Adrenal gland (tissue), 12 donors: ENCODE results near the gene LMAN1L. TPM values are rescaled to one million over a fixed set of nuclear protein-coding genes. Genes with fewer than 3 reads are reported as not detected.

Experiments used
- DNase-seq, 7 donors: peaks; one replicate each; pipeline ENCODE4 v3.0.0-alpha.2; 2019 to 2020
- H3K27ac ChIP-seq, 5 donors: fragments of 200-600 bp; sonication (generic) in 4 of 5; 1 replicate in 3 of 5; 2 replicates in 2 of 5; pipeline versions ENCODE4 v1.5.1 to v1.8.0; 2016 to 2020; ENCODE audit warnings: mild to moderate bottlenecking in 1 of 5
- H3K27me3 ChIP-seq: fragments of 200-600 bp; 2 replicates; pipeline ENCODE4 v1.8.0; 2021
- H3K36me3 ChIP-seq, 2 donors: fragments of 200-600 bp; replicated peaks in 1 of 2; 1 replicate in 1 of 2; 2 replicates in 1 of 2; pipeline versions ENCODE4 v1.5.1 to v1.8.0; 2018 to 2022
- H3K4me1 ChIP-seq, 2 donors: fragments of 200-600 bp; replicated peaks in 1 of 2; 1 replicate in 1 of 2; 2 replicates in 1 of 2; pipeline versions ENCODE4 v1.5.1 to v1.8.0; 2018 to 2021
- H3K4me3 ChIP-seq, 4 donors: fragments of 200-600 bp; sonication (generic) in 3 of 4; one replicate each; pipeline ENCODE4 v1.5.1; 2016 to 2018
- H3K9me3 ChIP-seq, 3 donors: fragments of 200-600 bp; sonication (generic) in 1 of 3; replicated peaks in 1 of 3; 1 replicate in 2 of 3; 2 replicates in 1 of 3; pipeline versions ENCODE4 v1.5.1 to v1.8.0; 2016 to 2021
- POLR2A ChIP-seq, 2 donors: fragments of 450-650 bp; IDR thresholded peaks; one replicate each; pipeline ENCODE4 v1.6.1; 2017; ENCODE audit warnings: antibody characterized with exemption in 2 of 2, mild to moderate bottlenecking in 2 of 2, moderate library complexity in 1 of 2
- WGBS, 4 donors: extraction: QIAGEN DNeasy Blood & Tissue Kit in 2 of 4; methylation state at CpG; one replicate each; pipeline versions ENCODE4 v1.1.5 to v1.1.7; 2013 to 2017; 5-methylcytosine and 5-hydroxymethylcytosine counted together
- intact Hi-C, 2 donors: fragments of 100-400 bp; cut with DNase I; formaldehyde crosslinking; loops; one replicate each; pipeline versions ENCODE4 v1.14.1 to v1.15.0; 2022 to 2023
- polyA plus RNA-seq, 3 donors: library from polyadenylated mRNA; stranded (reverse); fragments of 200-250 nt in 2 of 3; fragments of 350-450 nt in 1 of 3; fragmentation: Illumina TruSeq in 1 of 3; extraction: RNeasy Lipid Tissue Mini Kit (QIAGEN cat#74804) in 1 of 3; gene quantifications; one replicate each; pipeline ENCODE4 v1.2.3, GENCODE V29; 2013 to 2014
- total RNA-seq, 9 donors: library from RNA; depleted of rRNA in 4 of 9; stranded (reverse); fragments of >200 nt in 4 of 9; fragments of 120-200 nt in 1 of 9; fragmentation: NEBNext Ultra II Directional in 1 of 9; extraction: Animal tissue kit (Norgen Biotek cat#: 25700) in 1 of 9; gene quantifications; one replicate each; pipeline versions ENCODE4 v1.1.0 to v1.2.4, GENCODE V29; 2013 to 2023
- TF ChIP-seq, protein P1 (sequence below), 6 experiments: fragments of 450-650 bp in 4 of 6; fragments of 200-600 bp in 2 of 6; sonication (generic) in 1 of 6; IDR thresholded peaks; 1 replicate in 5 of 6; 2 replicates in 1 of 6; pipeline versions ENCODE4 v1.5.1 to v1.8.0; 2016 to 2021; ENCODE audit warnings: antibody characterized with exemption in 6 of 6, mild to moderate bottlenecking in 2 of 6, moderate library complexity in 1 of 6
- donor health status: healthy with polysubstance abuse.
- donor health status: Bipolar disorder and iron deficiency.
- donor health status: DM: yes; HTN: yes; CAD: no.
- donor health status: DM: no; HTN: no; CAD: no.
- donor health status: DM: no; HTN: no; CAD: no.
- donor health status: DM: yes; HTN: yes; CAD: no.

Gene LMAN1L
- total and polyA plus RNA-seq, 12 donors = 0.28 to 12.5 (median 5.1) TPM; not detected in 1

DNA sequence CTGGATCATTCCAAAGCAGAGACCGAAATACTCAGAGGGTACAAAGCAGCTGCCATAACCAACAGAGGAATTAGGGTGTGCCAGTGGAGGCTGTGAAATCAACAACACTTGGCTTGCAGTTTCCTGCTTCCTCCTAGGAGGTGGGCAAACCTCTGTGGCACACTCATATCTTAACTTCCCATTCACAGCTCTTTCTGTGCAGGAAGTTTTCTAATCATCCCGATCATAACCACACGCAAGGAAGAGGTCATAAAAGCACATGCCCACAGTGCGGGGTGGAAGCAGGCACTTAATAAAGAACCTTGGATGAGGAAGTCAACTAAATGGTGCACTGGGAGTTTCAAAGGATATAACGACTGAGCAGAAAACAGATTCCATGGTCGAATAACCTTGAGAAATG is 55.4 kb downstream of the LMAN1L start:
- TF ChIP-seq POLR2A (IDR thresholded peaks at IDR 0.05) = no peak
- TF ChIP-seq, protein P1, sequence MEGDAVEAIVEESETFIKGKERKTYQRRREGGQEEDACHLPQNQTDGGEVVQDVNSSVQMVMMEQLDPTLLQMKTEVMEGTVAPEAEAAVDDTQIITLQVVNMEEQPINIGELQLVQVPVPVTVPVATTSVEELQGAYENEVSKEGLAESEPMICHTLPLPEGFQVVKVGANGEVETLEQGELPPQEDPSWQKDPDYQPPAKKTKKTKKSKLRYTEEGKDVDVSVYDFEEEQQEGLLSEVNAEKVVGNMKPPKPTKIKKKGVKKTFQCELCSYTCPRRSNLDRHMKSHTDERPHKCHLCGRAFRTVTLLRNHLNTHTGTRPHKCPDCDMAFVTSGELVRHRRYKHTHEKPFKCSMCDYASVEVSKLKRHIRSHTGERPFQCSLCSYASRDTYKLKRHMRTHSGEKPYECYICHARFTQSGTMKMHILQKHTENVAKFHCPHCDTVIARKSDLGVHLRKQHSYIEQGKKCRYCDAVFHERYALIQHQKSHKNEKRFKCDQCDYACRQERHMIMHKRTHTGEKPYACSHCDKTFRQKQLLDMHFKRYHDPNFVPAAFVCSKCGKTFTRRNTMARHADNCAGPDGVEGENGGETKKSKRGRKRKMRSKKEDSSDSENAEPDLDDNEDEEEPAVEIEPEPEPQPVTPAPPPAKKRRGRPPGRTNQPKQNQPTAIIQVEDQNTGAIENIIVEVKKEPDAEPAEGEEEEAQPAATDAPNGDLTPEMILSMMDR (IDR thresholded peaks at IDR 0.05) = no peak
- peak overlapping the region in 4 of 5 donors; percentile 16 to 89 (median 56) for H3K27ac ChIP-seq
- H3K36me3 ChIP-seq = peaks cover 0 to 5% of the 10 kb centered on the region in 2 donors
- no peaks in the 10 kb centered on the region for H3K9me3 ChIP-seq
- DNase-seq = peak in 3 of 7 donors; percentile 47 to 67 (median 53)
- H3K4me3 ChIP-seq = no peak overlapping the region
- 48 to 58% (median 57%) methylated on average over 6 of the region's 6 CpGs for WGBS, 4 donors
- intact Hi-C loops = no loop called here
- peaks cover 55 to 74% of the 10 kb centered on the region in 2 donors for H3K4me1 ChIP-seq
- no peaks in the 10 kb centered on the region for H3K27me3 ChIP-seq

- Histone ChIP-seq H3K4me1 (peaks cover 46 to 68% of the 10 kb centered on the region in 2 donors), H3K27ac (peak overlapping the region; percentile 56 to 98 (median 73)), H3K36me3 (peaks cover 0 to 5% of the 10 kb centered on the region in 2 donors), H3K4me3 (no peak overlapping the region), H3K27me3 (no peaks in the 10 kb centered on the region), H3K9me3 (no peaks in the 10 kb centered on the region)
- DNase-seq = no peak
- no peak for TF ChIP-seq POLR2A (IDR thresholded peaks at IDR 0.05)
- TF ChIP-seq, protein P1 (IDR thresholded peaks at IDR 0.05) = no peak
- intact Hi-C loops = no loop called here
Observed at GRCh38 chr15:74869372-74869725, 56.7 kb downstream of the LMAN1L start.

DNA sequence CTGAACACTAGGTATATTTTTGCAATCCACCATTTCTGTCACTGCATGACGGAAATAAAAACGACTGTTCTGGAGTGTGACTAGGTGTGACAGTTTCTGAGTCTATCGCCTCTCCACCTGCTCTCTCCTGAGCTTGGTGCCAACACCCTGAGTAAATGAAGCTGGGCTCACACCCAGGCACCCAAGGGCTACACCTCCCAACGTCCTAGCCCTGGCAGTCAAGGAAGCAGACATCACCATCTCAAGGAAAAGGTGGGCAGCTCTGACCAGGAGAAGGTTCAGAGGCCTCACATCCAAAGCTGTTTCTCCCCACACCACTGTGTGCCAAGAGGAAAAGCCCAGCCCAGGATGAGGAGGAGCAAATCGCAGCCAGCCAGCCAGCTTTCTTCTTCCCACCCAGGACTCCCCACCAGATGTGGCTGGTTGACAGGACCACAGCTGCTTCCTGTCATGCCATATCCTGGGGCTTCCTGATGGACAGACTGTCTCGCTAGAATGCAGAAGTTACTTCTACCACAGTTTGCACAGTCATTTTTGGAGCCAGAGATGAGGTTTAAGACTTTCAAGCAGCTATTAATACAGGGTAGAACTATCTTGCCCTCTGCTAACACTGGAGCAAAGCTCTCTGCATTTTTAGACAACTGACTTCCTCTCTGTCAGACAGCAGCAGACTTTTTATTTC is 57.2 kb downstream of the LMAN1L start:
- intact Hi-C loops = no loop called here
- peaks cover 0 to 5% of the 10 kb centered on the region in 2 donors for H3K36me3 ChIP-seq
- no peaks in the 10 kb centered on the region for H3K27me3 ChIP-seq
- peak overlapping the region; percentile 56 to 98 (median 73) for H3K27ac ChIP-seq
- WGBS, 4 donors = 36 to 52% (median 50%) methylated on average over 6 of the region's 6 CpGs
- DNase-seq = peak; percentile 45 to 85 (median 70)
- H3K4me3 ChIP-seq = peak overlapping the region in 1 of 4 donors; percentile 22
- TF ChIP-seq, protein P1 (IDR thresholded peaks at IDR 0.05) = no peak
- peak in 1 of 2 donors; percentile 35 for TF ChIP-seq POLR2A (IDR thresholded peaks at IDR 0.05)
- H3K9me3 ChIP-seq = no peaks in the 10 kb centered on the region
- peaks cover 46 to 68% of the 10 kb centered on the region in 2 donors for H3K4me1 ChIP-seq

- H3K4me3 ChIP-seq = peak overlapping the region in 1 of 4 donors; percentile 22
Observed at GRCh38 chr15:74870436-74871215, 58.0 kb downstream of the LMAN1L start.

More at GRCh38 chr15:74870436-74871215, 58.0 kb downstream of the LMAN1L start:
- Histone ChIP-seq H3K27me3 (no peaks in the 10 kb centered on the region), H3K9me3 (no peaks in the 10 kb centered on the region), H3K4me1 (peaks cover 46 to 68% of the 10 kb centered on the region in 2 donors), H3K27ac (peak overlapping the region; percentile 19 to 98 (median 73)), H3K36me3 (peaks cover 0 to 5% of the 10 kb centered on the region in 2 donors)
- 8 to 15% (median 10%) methylated on average over 6 of the region's 6 CpGs for whole genome bisulfite sequencing, 4 donors
- no peak for TF ChIP-seq POLR2A (IDR thresholded peaks at IDR 0.05)
- TF ChIP-seq, protein P1 (IDR thresholded peaks at IDR 0.05) = no peak
- no peak for DNase-seq
- intact Hi-C loops = no loop called here
